Natural killer cell (primary cell): Measurements from ENCODE around the gene OR4D6. TPM values are rescaled to one million over a fixed set of nuclear protein-coding genes. Genes with fewer than 3 reads are reported as not detected.

ENCODE experiments used
- ATAC-seq, 3 donors: fragments of 150-1000 bp in 2 of 3; fragments of 200-7000 bp in 1 of 3; cut with Tn5 transposase; 1 replicate in 1 of 3; 2 replicates in 2 of 3; pipeline ENCODE4 v1.10.0; 2021; ENCODE audit warnings: mild to moderate bottlenecking in 2 of 3, moderate library complexity in 2 of 3
- DNase-seq, 2 donors: peaks; one replicate each; pipeline versions ENCODE4 v3.0.0 to v3.0.0-alpha.2; 2013 to 2021; ENCODE audit warnings: mixed read lengths in 1 of 2
- H3K27ac ChIP-seq: one replicate; pipeline ENCODE4 v1.5.1; 2013; ENCODE audit warnings: mild to moderate bottlenecking, low read length
- H3K27me3 ChIP-seq: one replicate; pipeline ENCODE4 v1.6.1; 2013; ENCODE audit warnings: low read length; ENCODE audit not compliant: control insufficient read depth, insufficient read depth
- H3K36me3 ChIP-seq: one replicate; pipeline ENCODE4 v1.6.1; 2013; ENCODE audit warnings: low read length; ENCODE audit not compliant: control insufficient read depth, insufficient read depth
- H3K4me1 ChIP-seq: one replicate; pipeline ENCODE4 v1.6.1; 2013; ENCODE audit warnings: low read length; ENCODE audit not compliant: control insufficient read depth, insufficient read depth
- H3K4me3 ChIP-seq: one replicate; pipeline ENCODE4 v1.5.1; 2013; ENCODE audit warnings: low read length
- H3K9me3 ChIP-seq: one replicate; pipeline ENCODE4 v1.6.1; 2013; ENCODE audit warnings: low read length; ENCODE audit not compliant: control insufficient read depth, insufficient read depth
- H3K27ac Mint-ChIP-seq, 2 donors: one replicate each; pipeline ENCODE4 v1.8.0; 2022; ENCODE audit warnings: mild to moderate bottlenecking in 2 of 2, mixed read lengths in 2 of 2, moderate library complexity in 1 of 2
- H3K27me3 Mint-ChIP-seq, 2 donors: one replicate each; pipeline ENCODE4 v1.8.0; 2022; ENCODE audit warnings: low read depth in 2 of 2, mixed read lengths in 2 of 2
- H3K36me3 Mint-ChIP-seq: one replicate; pipeline ENCODE4 v1.8.0; 2022; ENCODE audit warnings: mixed read lengths
- H3K4me1 Mint-ChIP-seq, 2 donors: one replicate each; pipeline ENCODE4 v1.8.0; 2022; ENCODE audit warnings: mixed read lengths in 2 of 2
- H3K4me3 Mint-ChIP-seq: one replicate; pipeline ENCODE4 v1.8.0; 2022; ENCODE audit warnings: mild to moderate bottlenecking, moderate library complexity, mixed read lengths
- H3K9me3 Mint-ChIP-seq, 2 donors: one replicate each; pipeline ENCODE4 v1.8.0; 2022; ENCODE audit warnings: mixed read lengths in 2 of 2
- WGBS: methylation state at CpG from one replicate; pipeline ENCODE4 v1.1.7; 2013; ENCODE audit warnings: missing lambda C conversion rate; ENCODE audit not compliant: insufficient coverage; 5-methylcytosine and 5-hydroxymethylcytosine counted together
- intact Hi-C: fragments of 100-400 bp; cut with micrococcal nuclease; formaldehyde crosslinking; loops from one replicate; pipeline ENCODE4 v1.14.2; 2022
- total RNA-seq, 4 donors: library from RNA; stranded (reverse); fragments of 120-200 nt in 1 of 4; gene quantifications; one replicate each; pipeline versions ENCODE4 v1.2.3 to v1.2.4, GENCODE V29; 2013 to 2022
- TF ChIP-seq, protein P1 (sequence below): fragments of 200-600 bp; IDR thresholded peaks from one replicate; pipeline ENCODE4 v1.8.0; 2022; ENCODE audit warnings: antibody characterized with exemption

Gene OR4D6
- total RNA-seq, 3 donors from 2014 or later (not counting 1 experiment from before 2014, with no cell fraction given): not detected

DNA sequence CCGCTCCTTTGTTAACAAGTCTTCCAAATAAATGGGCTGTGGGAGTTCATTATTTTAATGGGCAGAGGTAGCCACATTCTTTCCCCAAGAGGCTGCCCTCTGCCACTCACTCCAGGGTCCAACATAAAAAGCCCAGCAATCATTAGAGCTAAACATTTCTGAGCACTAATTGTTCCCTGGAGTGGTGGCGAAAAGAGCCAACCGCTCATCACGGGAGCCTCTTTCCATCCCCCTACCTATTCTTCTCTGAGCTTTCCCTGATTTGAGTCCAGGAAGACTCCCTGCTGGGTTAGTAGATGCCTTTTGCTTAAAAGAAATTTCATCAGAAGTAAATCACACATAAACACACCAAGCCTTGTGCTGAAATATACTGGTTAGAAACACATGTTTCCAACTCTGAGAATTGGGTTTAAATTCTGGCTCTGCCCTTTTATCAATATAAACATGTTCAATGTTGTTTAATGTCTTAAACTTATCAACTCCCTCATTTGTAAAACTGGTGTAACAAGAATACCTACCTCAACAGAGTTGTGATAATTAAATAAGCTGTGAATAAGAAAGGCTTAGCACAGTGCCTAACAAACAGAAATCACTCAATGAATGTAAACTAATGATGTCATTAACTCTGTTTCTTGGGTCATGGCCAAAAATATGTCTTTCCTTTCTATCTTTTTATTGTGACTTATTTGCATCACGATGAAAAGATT lies 30.2 kb upstream of the OR4D6 start, which contains the start of gene OR5A2:
Gene OR5A2 (minus strand): TSS at position 53 of the 707 bp plus-strand sequence. CDS start 3,460 bp downstream, outside the sequence.
- ATAC-seq (no peak), DNase-seq (no peak)
- intact Hi-C loops: no loop called here
- no peaks in the 10 kb centered on the region for H3K36me3 ChIP-seq
- H3K4me1 Mint-ChIP-seq: no peaks in the 10 kb centered on the region
- H3K9me3 ChIP-seq: no peaks in the 10 kb centered on the region
- H3K36me3 Mint-ChIP-seq: no peaks in the 10 kb centered on the region
- no peaks in the 10 kb centered on the region for H3K27me3 ChIP-seq
- H3K4me3 ChIP-seq: no peak within 1 kb of the TSS
- TF ChIP-seq, protein P1, sequence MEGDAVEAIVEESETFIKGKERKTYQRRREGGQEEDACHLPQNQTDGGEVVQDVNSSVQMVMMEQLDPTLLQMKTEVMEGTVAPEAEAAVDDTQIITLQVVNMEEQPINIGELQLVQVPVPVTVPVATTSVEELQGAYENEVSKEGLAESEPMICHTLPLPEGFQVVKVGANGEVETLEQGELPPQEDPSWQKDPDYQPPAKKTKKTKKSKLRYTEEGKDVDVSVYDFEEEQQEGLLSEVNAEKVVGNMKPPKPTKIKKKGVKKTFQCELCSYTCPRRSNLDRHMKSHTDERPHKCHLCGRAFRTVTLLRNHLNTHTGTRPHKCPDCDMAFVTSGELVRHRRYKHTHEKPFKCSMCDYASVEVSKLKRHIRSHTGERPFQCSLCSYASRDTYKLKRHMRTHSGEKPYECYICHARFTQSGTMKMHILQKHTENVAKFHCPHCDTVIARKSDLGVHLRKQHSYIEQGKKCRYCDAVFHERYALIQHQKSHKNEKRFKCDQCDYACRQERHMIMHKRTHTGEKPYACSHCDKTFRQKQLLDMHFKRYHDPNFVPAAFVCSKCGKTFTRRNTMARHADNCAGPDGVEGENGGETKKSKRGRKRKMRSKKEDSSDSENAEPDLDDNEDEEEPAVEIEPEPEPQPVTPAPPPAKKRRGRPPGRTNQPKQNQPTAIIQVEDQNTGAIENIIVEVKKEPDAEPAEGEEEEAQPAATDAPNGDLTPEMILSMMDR: no peak
- H3K27ac ChIP-seq: no peak within 1 kb of the TSS
- no peak within 1 kb of the TSS for H3K27ac Mint-ChIP-seq
- peaks cover 8 to 22% of the 10 kb centered on the region in 2 donors for H3K27me3 Mint-ChIP-seq
- no peaks in the 10 kb centered on the region for H3K4me1 ChIP-seq
- 100% methylated on average over 3 of the region's 5 CpGs for WGBS
- no peak within 1 kb of the TSS for H3K4me3 Mint-ChIP-seq
- no peaks in the 10 kb centered on the region for H3K9me3 Mint-ChIP-seq

DNA sequence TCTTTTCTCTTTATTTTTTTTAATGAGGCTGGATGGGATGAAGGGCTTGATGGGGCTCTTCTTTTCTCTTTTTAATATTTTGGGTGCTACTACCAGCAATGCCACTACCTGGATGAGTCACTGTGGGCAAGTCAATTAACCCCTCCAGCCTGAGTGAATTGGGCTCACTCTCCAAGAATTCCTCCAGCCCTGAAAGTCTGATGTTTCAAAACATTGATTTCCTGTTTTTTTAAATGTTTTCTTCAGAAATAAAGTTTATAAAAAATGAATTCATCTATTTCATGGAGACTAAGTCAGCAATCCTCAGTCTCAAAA lies 29.7 kb upstream of the OR4D6 start:
- Mint-ChIP-seq H3K36me3 (no peaks in the 10 kb centered on the region), H3K9me3 (no peaks in the 10 kb centered on the region), H3K4me3 (no peak overlapping the region), H3K27ac (no peak overlapping the region), H3K27me3 (peaks cover 11 to 24% of the 10 kb centered on the region in 2 donors), H3K4me1 (no peaks in the 10 kb centered on the region)
- H3K27me3 ChIP-seq: no peaks in the 10 kb centered on the region
- H3K4me1 ChIP-seq: no peaks in the 10 kb centered on the region
- TF ChIP-seq, protein P1: no peak
- no peak overlapping the region for H3K27ac ChIP-seq
- intact Hi-C loops: no loop called here
- ATAC-seq (no peak), DNase-seq (no peak)
- no peaks in the 10 kb centered on the region for H3K9me3 ChIP-seq
- no peaks in the 10 kb centered on the region for H3K36me3 ChIP-seq
- no peak overlapping the region for H3K4me3 ChIP-seq

DNA sequence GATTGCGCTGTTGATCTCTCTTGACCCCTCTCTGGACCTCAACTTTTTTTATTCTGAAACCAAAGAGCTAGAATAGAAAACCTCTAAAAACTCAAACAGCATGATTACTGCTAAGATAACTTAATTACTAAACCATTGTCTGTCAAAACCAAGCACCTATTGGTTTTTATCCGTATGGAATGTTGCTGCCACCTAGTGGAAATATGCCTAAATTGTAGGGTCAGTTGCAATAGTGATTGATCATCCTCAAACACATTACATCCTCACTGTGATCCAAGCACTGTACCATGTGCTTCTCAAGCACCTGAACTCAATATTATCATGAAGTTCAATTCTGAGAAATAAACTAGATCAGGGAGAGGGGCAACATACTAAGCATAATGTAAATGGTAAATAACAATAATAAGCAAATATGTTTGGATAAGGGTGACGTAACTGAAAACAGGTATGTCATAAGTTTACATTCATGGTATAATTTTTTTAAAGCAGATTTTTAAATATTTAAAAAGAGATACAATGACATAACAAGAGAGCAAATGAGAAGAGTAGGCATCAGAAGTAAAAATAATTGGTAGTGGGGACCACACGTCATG lies 26.7 kb upstream of the OR4D6 start:
- no peaks in the 10 kb centered on the region for H3K9me3 Mint-ChIP-seq
- Histone ChIP-seq H3K36me3 (no peaks in the 10 kb centered on the region), H3K27ac (no peak overlapping the region), H3K4me3 (no peak overlapping the region), H3K4me1 (no peaks in the 10 kb centered on the region), H3K9me3 (no peaks in the 10 kb centered on the region), H3K27me3 (no peaks in the 10 kb centered on the region)
- intact Hi-C loops: no loop called here
- no peak overlapping the region for H3K27ac Mint-ChIP-seq
- H3K27me3 Mint-ChIP-seq: peaks cover 7 to 30% of the 10 kb centered on the region in 2 donors
- no peaks in the 10 kb centered on the region for H3K4me1 Mint-ChIP-seq
- TF ChIP-seq, protein P1: peak; percentile 69
- WGBS: 100% methylated on average over 2 of the region's 4 CpGs
- DNase-seq: peak in 1 of 2 donors; percentile 76
- H3K4me3 Mint-ChIP-seq: no peak overlapping the region
- ATAC-seq: peak; percentile 38 to 66 (median 54)
- no peaks in the 10 kb centered on the region for H3K36me3 Mint-ChIP-seq
